GM18502 (cell line): ENCODE results near the gene SCUBE2.

Source experiments
- ATAC-seq: cut with Tn5 transposase; IDR thresholded peaks from one replicate; pipeline ENCODE4 v1.9.1; 2021; ENCODE audit warnings: mild to moderate bottlenecking; ENCODE audit not compliant: unreplicated experiment, poor library complexity

SCUBE2 gene

DNA sequence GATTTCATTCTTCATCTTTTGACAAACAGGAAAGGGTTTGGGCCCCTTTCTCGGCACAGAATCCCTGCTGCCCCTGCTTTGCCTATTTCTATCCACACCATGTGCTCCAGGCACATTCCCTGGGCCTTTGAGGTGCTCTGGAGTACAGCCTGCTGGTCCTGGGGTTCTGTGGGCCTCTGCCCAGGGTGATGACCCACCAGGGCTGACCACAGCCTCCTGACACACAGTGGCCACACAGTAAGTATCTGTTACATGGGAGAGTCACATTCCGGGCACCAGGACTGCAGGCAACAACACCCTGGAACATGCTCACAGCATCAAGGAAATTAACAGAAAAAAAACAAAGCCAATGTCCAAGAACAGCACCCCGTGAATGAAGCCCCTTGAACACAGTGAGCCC lies 39.1 kb downstream of the SCUBE2 start:
- no peak for ATAC-seq

DNA sequence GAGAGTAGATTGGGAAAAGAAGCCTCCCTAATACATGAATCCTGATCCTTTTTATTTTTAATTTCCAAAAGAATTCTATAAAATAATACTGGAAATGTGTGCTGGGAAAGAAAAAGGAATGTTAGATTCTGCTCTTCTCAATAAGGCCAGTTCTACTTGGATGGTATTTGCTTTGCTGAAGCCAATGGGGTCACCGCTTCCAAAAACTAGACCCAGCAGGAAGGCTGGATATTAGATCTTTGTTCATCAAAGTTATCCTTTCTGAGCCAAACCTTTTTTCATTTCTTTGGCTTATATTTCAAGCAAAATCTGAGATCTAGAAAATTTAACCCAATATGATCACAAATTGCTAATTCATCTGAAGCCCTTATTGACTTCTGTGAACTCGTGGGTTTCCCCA lies 41.4 kb downstream of the SCUBE2 start:
- no peak for ATAC-seq

DNA sequence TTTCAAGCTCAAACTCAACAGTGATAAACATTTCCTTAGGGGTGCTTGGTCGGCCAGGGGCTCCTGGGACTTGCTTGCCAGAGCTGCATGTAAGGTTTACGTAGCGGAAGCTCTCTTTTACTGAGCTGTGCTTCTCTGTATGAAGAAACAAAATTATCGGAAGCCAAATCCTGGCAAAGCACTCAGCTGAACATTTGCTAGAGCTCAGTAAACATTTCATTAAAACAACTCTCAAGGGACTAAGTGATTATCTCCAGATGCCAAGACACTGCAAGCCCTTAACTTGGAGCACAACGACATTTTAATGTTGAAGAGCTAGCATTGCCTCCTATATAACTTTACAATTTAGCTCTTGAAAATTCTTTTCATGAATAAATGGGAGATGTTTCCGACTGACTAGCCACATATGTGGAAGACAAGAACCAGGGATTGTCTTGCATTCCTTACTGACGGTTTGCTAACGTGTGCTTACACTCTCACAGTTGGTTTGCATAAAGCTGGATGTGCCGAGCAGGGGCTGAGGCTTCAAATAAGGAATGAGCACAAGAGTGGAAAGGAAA lies 43.4 kb downstream of the SCUBE2 start:
- no peak for ATAC-seq

DNA sequence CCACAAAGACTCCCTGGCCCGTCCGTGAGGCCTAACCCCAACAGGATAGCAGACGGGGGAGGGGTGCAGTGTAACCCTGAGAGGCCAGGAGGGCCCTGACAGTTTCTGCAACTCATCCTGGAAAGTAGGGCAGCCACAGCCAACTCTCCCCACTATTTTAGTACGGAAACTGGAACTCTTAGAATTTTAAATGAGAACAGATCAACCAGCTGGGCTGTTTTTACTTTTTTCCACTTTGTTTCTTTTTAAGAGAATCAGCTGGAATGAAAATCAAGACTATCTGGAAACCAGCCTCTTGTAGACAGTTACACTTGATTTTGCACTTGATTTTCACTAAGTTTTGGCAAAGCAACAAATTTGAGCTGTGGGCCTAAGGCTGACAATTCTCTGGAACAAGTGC lies 44.9 kb downstream of the SCUBE2 start:
- no peak for ATAC-seq

DNA sequence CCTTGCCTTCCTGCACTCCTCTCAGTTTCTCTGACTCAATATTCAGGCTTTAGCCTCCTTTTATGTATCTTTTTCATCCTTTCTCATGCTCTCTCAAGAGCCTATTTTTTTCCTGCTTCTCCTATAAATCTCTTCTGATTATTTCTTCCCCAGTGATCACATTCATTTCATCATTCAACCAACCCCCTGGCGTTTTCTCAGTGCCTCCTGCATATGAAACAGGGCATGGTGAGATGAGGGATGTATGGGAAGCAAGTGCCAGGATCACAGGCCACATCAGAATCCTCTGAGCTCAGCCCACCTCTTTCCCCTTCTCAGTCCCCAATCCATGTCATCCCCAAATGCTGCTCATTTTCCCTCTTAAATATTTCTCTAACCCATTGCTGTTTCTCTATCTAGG lies 48.9 kb downstream of the SCUBE2 start:
- no peak for ATAC-seq

DNA sequence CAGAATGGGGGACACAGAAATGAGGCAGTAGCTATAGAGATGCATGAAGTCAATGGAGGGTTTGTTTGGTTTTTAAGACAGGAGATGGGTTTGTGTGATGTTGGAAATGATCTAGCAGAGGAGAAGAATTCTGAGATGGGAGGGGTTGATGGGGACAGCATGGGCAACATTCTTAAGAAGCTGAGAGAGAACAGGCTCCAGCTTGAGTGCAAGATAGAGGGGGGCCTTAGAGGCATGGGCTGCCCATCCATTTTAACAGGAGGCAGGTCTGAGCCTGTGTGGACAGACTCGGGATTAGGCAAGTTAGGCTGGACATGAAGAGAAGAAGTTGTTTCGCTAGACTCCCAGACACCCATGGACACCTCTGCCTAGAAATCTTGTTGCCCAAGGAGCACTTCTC lies 49.7 kb downstream of the SCUBE2 start:
- no peak for ATAC-seq

DNA sequence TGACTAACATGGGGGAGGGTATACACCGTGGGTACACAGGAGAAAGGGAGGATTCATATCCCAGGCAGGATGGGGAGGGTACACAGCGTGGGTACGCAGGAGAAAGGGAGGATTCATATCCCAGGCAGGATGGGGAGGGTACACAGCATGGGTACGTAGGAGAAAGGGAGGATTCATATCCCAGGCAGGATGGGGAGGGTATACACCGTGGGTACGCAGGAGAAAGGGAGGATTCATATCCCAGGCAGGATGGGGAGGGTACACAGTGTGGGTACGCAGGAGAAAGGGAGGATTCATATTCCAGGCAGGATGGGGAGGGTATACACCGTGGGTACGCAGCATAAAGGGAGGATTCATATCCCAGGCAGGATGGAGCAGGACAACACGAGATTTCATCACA lies 51.0 kb downstream of the SCUBE2 start:
- no peak for ATAC-seq

DNA sequence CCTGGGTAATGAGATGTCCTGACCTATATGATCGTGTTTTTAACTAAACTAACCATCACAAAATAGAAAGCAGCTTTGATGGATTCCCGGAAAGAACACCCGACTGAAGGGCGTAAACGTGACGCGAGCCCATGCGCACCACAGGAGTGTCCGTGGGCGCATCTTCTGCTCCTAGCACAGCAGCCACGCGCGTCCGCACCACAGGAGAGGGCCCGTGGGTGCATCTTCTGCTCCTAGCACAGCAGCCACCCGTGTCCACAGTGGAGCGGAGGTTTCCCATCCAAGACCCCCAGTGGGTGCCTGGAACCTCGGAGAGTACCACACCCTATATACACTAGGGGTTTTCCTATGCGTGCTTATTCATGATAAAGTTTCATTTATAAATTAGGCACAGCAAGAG lies 51.5 kb downstream of the SCUBE2 start:
- ATAC-seq = no peak

DNA sequence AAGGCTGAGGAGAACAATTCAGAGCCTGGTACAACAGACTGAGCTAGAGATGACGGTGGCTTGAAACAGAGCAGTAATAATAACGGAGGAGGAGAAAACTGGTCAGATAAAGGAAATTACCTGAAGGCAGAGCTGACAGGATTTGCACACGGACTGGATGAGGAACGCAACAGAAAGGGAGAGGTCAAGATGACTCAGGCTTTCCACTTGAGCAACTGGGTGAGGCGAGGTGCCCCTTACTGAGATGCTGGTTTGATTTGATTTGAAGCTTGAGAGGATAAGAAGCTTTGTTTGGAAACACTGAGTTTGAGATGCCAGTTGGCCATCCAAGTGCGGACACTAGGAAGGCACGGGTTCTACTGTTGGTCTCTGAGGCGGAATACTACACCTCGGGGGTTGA lies 52.2 kb downstream of the SCUBE2 start:
- ATAC-seq = no peak

DNA sequence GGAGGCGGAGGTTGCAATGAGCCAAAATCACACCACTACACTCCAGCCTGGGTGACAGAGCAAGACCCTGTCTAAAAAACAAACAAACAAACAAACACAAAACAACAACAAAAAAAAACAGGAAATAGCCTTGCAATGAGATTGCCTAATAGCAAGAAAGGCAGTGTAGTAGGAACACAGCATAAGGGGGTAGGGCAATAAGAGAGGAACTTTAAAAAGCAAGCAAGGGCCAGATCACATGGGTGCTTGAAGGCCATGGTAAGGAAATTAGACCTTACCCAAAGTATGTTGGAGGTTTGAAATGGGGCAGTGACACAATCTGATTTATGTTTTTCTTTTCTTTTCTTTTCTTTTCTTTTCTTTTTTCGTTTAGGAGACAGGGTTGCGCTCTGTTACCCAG lies 52.9 kb downstream of the SCUBE2 start:
- no peak for ATAC-seq

DNA sequence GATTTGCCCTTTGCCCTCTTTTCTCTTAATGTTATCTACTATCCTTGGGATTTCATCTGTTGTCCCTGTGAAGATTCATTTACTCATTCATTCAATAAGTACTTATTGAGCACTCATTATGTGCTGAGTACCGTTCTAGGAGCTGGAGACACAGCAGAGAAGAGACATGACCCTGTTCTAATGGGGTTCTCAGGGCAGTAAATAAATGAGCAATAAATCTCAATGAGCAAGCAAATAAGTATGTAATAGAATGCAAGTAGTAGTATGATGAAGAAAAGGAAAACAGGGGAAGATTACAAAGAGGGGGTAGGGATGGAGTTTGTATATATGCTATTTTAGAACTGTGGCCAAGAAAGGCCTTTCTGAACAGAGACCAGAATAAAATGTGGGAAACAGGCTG lies 53.4 kb downstream of the SCUBE2 start:
- ATAC-seq = no peak

DNA sequence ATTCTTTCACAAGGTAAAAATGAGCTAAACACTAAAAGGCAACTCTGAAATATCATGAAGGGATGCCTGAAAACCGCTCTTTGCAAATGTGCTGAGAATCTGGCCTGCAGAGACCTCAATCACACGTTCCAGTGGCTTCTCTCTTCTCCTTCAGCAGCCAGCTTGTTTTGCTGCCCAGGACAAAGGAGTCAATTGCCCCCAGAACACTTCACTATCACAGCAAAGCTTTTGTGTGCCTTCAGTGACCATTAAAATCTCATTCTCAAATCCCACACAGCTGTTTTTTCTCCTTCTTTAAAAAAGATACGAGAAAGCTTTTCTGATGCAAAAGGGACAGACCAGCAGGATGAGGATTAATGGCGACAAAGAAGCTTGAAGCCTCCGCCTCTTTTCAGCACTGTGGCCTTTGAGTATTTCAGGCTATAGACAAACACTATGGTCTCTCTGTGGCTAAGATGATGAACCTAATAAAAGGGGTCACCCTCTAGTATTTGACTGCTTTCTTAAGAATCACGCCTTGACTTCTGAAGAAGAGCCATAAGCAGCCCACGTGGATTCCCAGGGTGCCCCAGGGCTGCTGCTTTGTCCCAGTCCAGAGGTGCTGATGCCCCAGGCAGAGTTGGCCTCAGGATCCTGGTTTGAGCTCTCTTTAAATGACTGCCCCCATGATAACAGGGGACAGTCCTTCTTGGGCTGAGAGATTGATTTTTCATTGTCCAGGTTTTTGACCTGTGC lies 54.2 kb downstream of the SCUBE2 start:
- ATAC-seq = no peak

DNA sequence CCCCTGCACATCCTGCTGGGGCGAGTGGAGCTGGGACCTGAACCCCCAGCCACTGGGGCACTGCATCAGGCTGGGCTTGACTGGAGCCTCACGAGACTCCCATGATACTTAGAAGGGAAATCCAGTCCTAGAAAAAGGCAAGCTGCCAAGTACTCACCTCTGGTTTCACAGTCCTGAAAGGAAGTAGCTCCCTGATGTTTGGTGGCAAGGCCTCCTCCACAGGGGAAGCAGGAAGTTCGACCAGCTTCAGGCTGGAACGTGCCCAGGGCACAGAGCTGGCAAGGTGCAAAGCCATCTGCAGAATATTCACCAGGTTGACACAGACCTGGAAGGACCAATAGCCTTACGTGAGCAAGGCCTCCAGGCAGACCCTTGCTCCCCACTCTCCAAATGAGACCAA lies 60.8 kb downstream of the SCUBE2 start:
- no peak for ATAC-seq

DNA sequence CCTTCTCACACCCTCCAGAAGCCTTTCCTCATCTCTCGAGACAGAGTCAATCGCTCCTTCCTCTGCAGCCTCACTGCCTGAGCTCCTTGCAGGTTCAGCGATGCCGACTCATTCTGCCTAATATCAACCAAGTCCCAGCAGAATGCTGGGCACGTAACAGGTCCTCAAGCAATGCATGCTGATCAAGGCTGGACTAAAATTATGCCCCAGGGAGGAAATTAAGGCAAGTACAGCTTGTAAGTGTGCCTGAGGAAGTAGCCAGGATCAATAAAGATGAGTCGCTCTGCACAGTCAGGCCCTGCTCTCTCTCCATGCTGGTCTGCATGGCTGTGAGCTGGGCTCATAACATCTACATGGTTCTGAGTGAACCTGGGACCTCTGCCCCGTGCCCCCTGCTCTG lies 62.0 kb downstream of the SCUBE2 start:
- no peak for ATAC-seq

DNA sequence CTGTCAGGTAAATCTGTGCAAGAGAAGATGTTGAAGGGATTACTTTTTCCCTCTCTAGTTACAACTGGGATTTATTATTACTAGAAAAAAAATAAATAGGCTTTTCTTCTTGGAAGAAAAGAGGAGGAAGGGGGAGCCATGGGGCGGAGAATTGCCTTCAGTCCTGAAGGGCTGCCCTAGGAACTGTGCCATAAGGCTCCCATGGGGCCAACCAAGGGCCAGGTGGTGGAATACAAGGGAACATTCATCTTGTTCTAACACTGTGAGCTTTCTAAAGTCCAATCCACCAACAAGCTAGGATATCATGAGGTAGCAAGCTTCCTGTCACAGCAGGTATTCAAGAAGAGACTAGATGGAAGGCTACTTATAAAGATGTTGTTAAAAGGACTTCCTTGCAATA lies 62.8 kb downstream of the SCUBE2 start:
- ATAC-seq = no peak

DNA sequence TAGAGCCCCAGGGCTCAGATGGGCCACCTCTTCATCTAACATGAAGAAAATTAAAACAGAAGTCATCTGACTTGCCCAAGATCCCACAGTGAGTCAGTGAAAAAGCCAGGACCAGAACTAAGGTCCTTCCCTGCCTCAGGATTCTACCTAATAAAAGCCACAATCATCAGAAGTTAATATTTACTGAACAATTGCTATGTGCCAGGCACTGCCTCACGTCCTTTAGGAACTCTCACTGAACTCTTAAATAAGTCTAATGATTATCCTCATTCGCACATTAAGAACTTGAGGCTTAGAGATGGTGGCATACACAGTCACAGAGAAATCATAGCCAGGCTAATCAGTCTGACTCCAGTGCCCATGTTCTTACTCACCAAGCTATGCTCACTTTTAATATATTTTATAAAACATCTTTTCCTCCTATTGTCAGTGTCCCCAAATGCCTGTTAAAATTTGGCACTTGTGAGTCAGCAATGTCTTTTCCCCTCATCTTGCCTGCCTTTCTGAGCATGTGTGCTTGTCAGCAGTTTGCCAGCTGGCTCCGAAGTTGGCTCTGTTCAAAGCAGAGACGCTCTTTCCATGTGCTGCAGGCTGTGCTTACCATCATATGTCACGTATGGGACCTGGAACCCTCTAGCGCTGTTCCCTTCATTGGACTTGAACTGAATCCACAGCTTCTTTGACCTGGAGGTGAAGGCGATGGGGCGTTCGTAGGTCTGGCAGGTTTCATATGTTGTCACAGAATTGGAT lies 66.1 kb downstream of the SCUBE2 start:
- ATAC-seq = no peak

DNA sequence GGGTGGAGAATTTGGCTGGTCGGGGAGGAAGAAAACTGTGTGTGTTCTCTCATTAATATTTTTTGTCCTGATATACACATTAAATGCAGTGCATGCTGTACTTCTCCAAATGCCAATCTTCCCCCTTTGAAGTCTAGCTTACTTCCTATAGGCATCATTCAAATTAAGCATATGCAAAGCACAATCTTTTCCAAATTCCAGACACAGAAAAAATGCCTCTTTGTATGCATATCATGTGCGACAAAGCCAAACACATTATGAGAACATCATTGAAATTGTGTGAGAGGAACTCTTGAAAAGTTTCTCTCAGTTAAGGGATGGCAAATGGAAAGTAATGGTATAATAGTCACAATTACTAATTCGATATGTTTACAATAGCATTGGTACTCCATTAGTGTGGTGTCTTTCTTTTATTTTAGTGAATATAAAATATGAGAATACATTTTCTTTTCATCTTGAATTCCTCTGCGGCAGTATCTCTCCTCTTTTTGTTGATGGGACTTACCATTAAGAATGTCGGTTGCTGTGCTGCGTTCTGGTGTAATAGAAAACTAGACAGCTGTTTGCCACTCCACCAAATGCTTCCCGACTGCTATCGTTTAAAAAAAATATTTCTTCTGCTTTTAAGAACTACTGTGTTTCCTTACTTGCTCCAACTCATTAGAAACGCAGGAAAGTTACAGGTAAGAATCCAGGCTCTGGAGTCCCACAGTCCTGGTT lies 68.3 kb downstream of the SCUBE2 start:
- no peak for ATAC-seq

DNA sequence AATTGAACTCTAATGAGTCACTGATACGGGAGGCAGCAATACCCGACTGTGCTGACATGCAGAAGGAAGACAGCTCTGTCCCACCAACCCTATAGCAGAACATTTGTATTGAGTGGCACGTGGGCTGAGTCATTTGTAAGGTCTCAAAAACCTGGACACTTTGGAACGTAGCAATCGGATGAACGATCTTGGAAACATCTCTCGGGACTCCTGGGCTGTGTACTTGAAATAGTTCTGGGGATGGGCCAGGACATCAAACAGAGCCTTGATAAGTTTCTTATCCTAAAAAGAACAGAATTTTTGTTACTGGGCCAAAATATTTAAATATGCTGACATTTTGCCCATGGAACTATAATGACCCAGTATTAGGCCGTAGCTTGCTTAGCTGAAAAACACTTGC lies 70.5 kb downstream of the SCUBE2 start:
- ATAC-seq = no peak

DNA sequence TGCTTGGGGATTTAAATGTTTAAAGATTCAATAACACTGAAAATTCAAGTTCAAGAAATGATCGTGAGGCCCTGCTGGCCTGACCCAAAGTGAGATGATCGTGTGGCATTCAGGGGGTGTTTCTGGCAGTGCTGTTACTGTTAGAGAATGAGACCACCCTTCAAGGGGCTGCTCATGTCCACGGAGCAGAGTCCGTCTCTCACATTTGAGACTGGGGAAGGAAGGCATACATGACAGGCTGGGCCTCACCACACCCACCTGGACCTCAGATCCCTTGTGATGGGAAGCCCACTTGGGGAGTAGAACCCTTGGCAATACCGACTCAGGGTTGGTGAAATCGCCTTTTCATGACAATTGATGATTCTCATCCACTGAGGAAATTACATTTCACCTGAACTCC lies 71.5 kb downstream of the SCUBE2 start:
- ATAC-seq = no peak

DNA sequence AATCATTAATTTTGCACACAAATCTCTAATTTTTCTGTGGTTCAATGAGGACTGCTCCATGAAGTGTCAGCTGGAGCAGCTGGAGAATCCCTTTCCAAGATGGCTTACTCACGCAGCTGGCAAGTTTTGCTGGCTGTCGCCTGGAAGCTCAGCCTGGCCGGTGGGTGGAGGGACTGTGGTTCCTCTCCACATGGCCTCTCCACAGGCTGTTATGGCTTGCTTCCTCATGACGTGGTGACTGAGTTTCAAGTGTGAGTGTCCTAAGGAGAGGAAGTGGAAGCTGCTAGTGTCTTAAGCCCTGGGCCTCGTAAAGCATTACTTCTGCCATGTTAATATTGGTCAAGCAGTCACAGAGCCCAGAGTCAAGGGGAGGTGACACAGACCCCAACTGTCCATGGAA lies 73.6 kb downstream of the SCUBE2 start:
- ATAC-seq = no peak
